Measurements from ENCODE around the gene MPI. TPM values are rescaled to one million over a fixed set of nuclear protein-coding genes. Genes with fewer than 3 reads are reported as not detected.

Gene MPI
- total RNA-seq, 3 donors from 2014 or later (not counting 1 experiment from before 2014, with no cell fraction given) = 15.7 to 20.4 (median 18.8) TPM

DNA sequence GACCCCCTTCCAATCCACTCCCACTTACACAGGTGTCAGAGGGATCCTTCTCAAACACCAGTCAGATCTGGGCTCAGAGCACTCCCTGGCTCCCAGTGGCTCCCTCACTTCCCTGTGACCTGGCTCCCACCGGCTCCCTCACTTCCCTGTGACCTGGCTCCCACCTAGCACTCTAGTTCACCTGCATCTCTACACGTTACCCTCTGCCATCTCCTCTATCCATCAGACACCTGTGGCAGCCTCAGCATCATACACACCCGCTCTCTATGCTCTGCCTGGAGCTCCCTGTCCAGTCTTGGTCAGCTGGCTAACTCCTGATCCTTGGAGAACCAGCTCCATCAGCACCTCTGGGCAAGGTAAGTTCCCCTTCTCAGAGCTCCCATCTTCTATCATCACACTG, 61.2 kb downstream of the MPI start:
- no peak overlapping the region for H3K27ac Mint-ChIP-seq
- H3K4me1 ChIP-seq (ENCODE audit: control insufficient read depth, insufficient read depth, low read length) = peaks cover 5% of the 10 kb centered on the region
- H3K27ac ChIP-seq (ENCODE audit: low read length) = no peak overlapping the region
- peaks cover 0 to 4% of the 10 kb centered on the region in 2 donors for H3K4me1 Mint-ChIP-seq
- H3K36me3 ChIP-seq (ENCODE audit: control insufficient read depth, insufficient read depth, low read length) = no peaks in the 10 kb centered on the region
- no peaks in the 10 kb centered on the region for H3K36me3 Mint-ChIP-seq
- DNase-seq (no peak), ATAC-seq (no peak)
- H3K27me3 Mint-ChIP-seq (ENCODE audit: low read depth in 2 of 2) = peaks cover 0 to 4% of the 10 kb centered on the region in 2 donors
- H3K4me3 Mint-ChIP-seq = no peak overlapping the region
- peaks cover 3% of the 10 kb centered on the region for H3K27me3 ChIP-seq (ENCODE audit: control insufficient read depth, insufficient read depth, low read length)
- TF ChIP-seq, protein P1, sequence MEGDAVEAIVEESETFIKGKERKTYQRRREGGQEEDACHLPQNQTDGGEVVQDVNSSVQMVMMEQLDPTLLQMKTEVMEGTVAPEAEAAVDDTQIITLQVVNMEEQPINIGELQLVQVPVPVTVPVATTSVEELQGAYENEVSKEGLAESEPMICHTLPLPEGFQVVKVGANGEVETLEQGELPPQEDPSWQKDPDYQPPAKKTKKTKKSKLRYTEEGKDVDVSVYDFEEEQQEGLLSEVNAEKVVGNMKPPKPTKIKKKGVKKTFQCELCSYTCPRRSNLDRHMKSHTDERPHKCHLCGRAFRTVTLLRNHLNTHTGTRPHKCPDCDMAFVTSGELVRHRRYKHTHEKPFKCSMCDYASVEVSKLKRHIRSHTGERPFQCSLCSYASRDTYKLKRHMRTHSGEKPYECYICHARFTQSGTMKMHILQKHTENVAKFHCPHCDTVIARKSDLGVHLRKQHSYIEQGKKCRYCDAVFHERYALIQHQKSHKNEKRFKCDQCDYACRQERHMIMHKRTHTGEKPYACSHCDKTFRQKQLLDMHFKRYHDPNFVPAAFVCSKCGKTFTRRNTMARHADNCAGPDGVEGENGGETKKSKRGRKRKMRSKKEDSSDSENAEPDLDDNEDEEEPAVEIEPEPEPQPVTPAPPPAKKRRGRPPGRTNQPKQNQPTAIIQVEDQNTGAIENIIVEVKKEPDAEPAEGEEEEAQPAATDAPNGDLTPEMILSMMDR (IDR thresholded peaks at IDR 0.05) = no peak
- WGBS (ENCODE audit: insufficient coverage) = 77% methylated on average over 3 of the region's 3 CpGs
- H3K9me3 ChIP-seq (ENCODE audit: control insufficient read depth, insufficient read depth, low read length) = no peaks in the 10 kb centered on the region
- intact Hi-C loops (cut with micrococcal nuclease) = loop anchor here (5.0 kb wide), 1 partner anchor 579 kb away; no protein-coding TSS in a partner anchor
- H3K4me3 ChIP-seq (ENCODE audit: low read length) = no peak overlapping the region
- H3K9me3 Mint-ChIP-seq = no peaks in the 10 kb centered on the region

Other genes with a start within 250 kb of the MPI start
- gene EDC3, start 194.0 kb upstream of the MPI start, total RNA-seq = 10 to 100 TPM; 22.4 to 39.2 (median 32.6) TPM
- under 1 TPM in 1 of 3 donors, not detected in 2; 0.33 TPM for gene CYP1A1, start 164.5 kb upstream of the MPI start, total RNA-seq
- gene CYP1A2, start 141.2 kb upstream of the MPI start, total RNA-seq = not detected
- gene CSK, start 108.0 kb upstream of the MPI start, total RNA-seq = 100 to 1,000 TPM; 282 to 334 (median 287) TPM
- gene LMAN1L, start 77.2 kb upstream of the MPI start, total RNA-seq = 1 to 10 TPM in 1 of 3 donors, under 1 TPM in 2; 0.72 to 1.1 (median 0.94) TPM
- under 1 TPM in 2 of 3 donors, not detected in 1; 0.16 to 0.93 TPM for gene CPLX3, start 63.4 kb upstream of the MPI start, total RNA-seq
- 10 to 100 TPM; 54.8 to 75.1 (median 64.7) TPM for gene ULK3, start 46.9 kb upstream of the MPI start, total RNA-seq
- gene SCAMP2, start 16.7 kb upstream of the MPI start, total RNA-seq = 100 to 1,000 TPM in 1 of 3 donors, 10 to 100 TPM in 2; 78.8 to 101 (median 92.8) TPM
- gene FAM219B, start 16.8 kb downstream of the MPI start, total RNA-seq = 100 to 1,000 TPM in 1 of 3 donors, 10 to 100 TPM in 2; 63.5 to 107 (median 69.0) TPM
- 10 to 100 TPM; 69.7 to 90.0 (median 76.9) TPM for gene COX5A, start 48.0 kb downstream of the MPI start, total RNA-seq
- under 1 TPM; 0.21 to 0.84 (median 0.50) TPM for gene RPP25, start 66.7 kb downstream of the MPI start, total RNA-seq
- 1 to 10 TPM in 1 of 3 donors, under 1 TPM in 2; 0.09 to 2.7 (median 0.54) TPM for gene SCAMP5, start 105.5 kb downstream of the MPI start, total RNA-seq
- gene PPCDC, start 133.5 kb downstream of the MPI start, total RNA-seq = 10 to 100 TPM; 21.3 to 32.3 (median 27.0) TPM

Data from natural killer cell (primary cell).